Activated naive CD4-positive, alpha-beta T cell treated with anti-CD3 and anti-CD28 coated beads for 36 hours (primary cell): Measurements from ENCODE around the gene RNF40. TPM values are rescaled to one million over a fixed set of nuclear protein-coding genes. Genes with fewer than 3 reads are reported as not detected.
A peak's percentile ranks its signal among the peaks of the same experiment; 100 is the strongest.

Experiments
- CTCF ChIA-PET: fragments of 350-600 bp; sonication (Branson Sonifier 250); formaldehyde crosslinking; loops from one replicate; lab custom pipeline; 2021; ENCODE audit warnings: antibody characterized with exemption; lab: Charles Lee
- DNase-seq: peaks from one replicate; pipeline ENCODE4 v3.0.0-alpha.2; 2020
- H3K27ac Mint-ChIP-seq: one replicate; pipeline ENCODE4 v1.8.0; 2021; ENCODE audit warnings: mild to moderate bottlenecking, mixed read lengths
- H3K27me3 Mint-ChIP-seq: one replicate; pipeline ENCODE4 v1.8.0; 2021; ENCODE audit warnings: low read depth, mixed read lengths
- H3K36me3 Mint-ChIP-seq: one replicate; pipeline ENCODE4 v1.8.0; 2021; ENCODE audit warnings: low read depth, mixed read lengths
- H3K4me1 Mint-ChIP-seq: one replicate; pipeline ENCODE4 v1.8.0; 2021; ENCODE audit warnings: low read depth, mixed read lengths
- H3K4me3 Mint-ChIP-seq: one replicate; pipeline ENCODE4 v1.8.0; 2021; ENCODE audit warnings: mild to moderate bottlenecking, moderate library complexity, mixed read lengths
- H3K9me3 Mint-ChIP-seq: one replicate; pipeline ENCODE4 v1.8.0; 2021; ENCODE audit warnings: mixed read lengths
- intact Hi-C: fragments of 100-400 bp; cut with micrococcal nuclease; formaldehyde crosslinking; loops from one replicate; pipeline ENCODE4 v1.15.1; 2023
- total RNA-seq, 2 experiments: library from RNA; stranded (reverse); gene quantifications; one replicate each; pipeline ENCODE4 v1.2.3, GENCODE V29; 2021

The RNF40 gene
- total RNA-seq, 2 experiments from 2014 or later, result 51.1 to 61.0 TPM

- CTCF ChIA-PET, result interaction anchor here (0.7 to 1.4 kb wide), 2 partner anchors 10 to 78 kb away, joined by 3 read pairs; no protein-coding TSS in a partner anchor
- H3K27ac Mint-ChIP-seq, result no peak overlapping the region
- intact Hi-C loops, result no loop called here
- no peaks in the 10 kb centered on the region for H3K9me3 Mint-ChIP-seq
- H3K27me3 Mint-ChIP-seq, result no peaks in the 10 kb centered on the region
- H3K36me3 Mint-ChIP-seq, result peaks cover 53% of the 10 kb centered on the region
- peaks cover 2% of the 10 kb centered on the region for H3K4me1 Mint-ChIP-seq
- H3K4me3 Mint-ChIP-seq, result no peak overlapping the region
- no peak for DNase-seq
Observed at GRCh38 chr16:30728321-30728720, 33.8 kb upstream of the RNF40 start.

GRCh38 chr16:30728899-30729672 lies 33.0 kb upstream of the RNF40 start:
- CTCF ChIA-PET, result no interaction called here
- Mint-ChIP-seq H3K27ac (no peak overlapping the region), H3K4me3 (no peak overlapping the region), H3K36me3 (peaks cover 53% of the 10 kb centered on the region), H3K9me3 (no peaks in the 10 kb centered on the region), H3K4me1 (peaks cover 2% of the 10 kb centered on the region), H3K27me3 (no peaks in the 10 kb centered on the region)
- intact Hi-C loops, result no loop called here
- no peak for DNase-seq

GRCh38 chr16:30731411-30731810 lies 30.7 kb upstream of the RNF40 start:
- H3K36me3 Mint-ChIP-seq, result peaks cover 54% of the 10 kb centered on the region
- CTCF ChIA-PET, result no interaction called here
- H3K4me1 Mint-ChIP-seq, result peaks cover 2% of the 10 kb centered on the region
- peak overlapping the region; percentile 41 for H3K27ac Mint-ChIP-seq
- intact Hi-C loops, result no loop called here
- DNase-seq, result no peak
- H3K9me3 Mint-ChIP-seq, result no peaks in the 10 kb centered on the region
- H3K27me3 Mint-ChIP-seq, result no peaks in the 10 kb centered on the region
- no peak overlapping the region for H3K4me3 Mint-ChIP-seq

- Mint-ChIP-seq H3K4me3 (no peak overlapping the region), H3K27ac (no peak overlapping the region), H3K27me3 (no peaks in the 10 kb centered on the region), H3K4me1 (peaks cover 10% of the 10 kb centered on the region), H3K9me3 (no peaks in the 10 kb centered on the region), H3K36me3 (peaks cover 55% of the 10 kb centered on the region)
- intact Hi-C loops, result no loop called here
- no peak for DNase-seq
- CTCF ChIA-PET, result no interaction called here
Observed at GRCh38 chr16:30736995-30737793, 24.9 kb upstream of the RNF40 start.

- H3K4me3 Mint-ChIP-seq, result no peak overlapping the region
- H3K36me3 Mint-ChIP-seq, result peaks cover 51% of the 10 kb centered on the region
- no peak for DNase-seq
- peaks cover 10% of the 10 kb centered on the region for H3K4me1 Mint-ChIP-seq
- CTCF ChIA-PET, result interaction anchor here (0.6 kb wide), 1 partner anchor 10 kb away, joined by 3 read pairs; no protein-coding TSS in a partner anchor
- intact Hi-C loops, result no loop called here
- no peak overlapping the region for H3K27ac Mint-ChIP-seq
- no peaks in the 10 kb centered on the region for H3K9me3 Mint-ChIP-seq
- H3K27me3 Mint-ChIP-seq, result no peaks in the 10 kb centered on the region
Observed at GRCh38 chr16:30737794-30738648, 24.1 kb upstream of the RNF40 start.

- DNase-seq, result no peak
- H3K4me3 Mint-ChIP-seq, result no peak overlapping the region
- peaks cover 46% of the 10 kb centered on the region for H3K36me3 Mint-ChIP-seq
- CTCF ChIA-PET, result no interaction called here
- H3K27ac Mint-ChIP-seq, result no peak overlapping the region
- intact Hi-C loops, result no loop called here
- peaks cover 10% of the 10 kb centered on the region for H3K4me1 Mint-ChIP-seq
- no peaks in the 10 kb centered on the region for H3K9me3 Mint-ChIP-seq
- H3K27me3 Mint-ChIP-seq, result no peaks in the 10 kb centered on the region
Observed at GRCh38 chr16:30738984-30739951, 22.9 kb upstream of the RNF40 start.

- DNase-seq, result no peak
- peaks cover 44% of the 10 kb centered on the region for H3K36me3 Mint-ChIP-seq
- intact Hi-C loops, result no loop called here
- peaks cover 10% of the 10 kb centered on the region for H3K4me1 Mint-ChIP-seq
- no peak overlapping the region for H3K4me3 Mint-ChIP-seq
- no peaks in the 10 kb centered on the region for H3K9me3 Mint-ChIP-seq
- CTCF ChIA-PET, result interaction anchor here (0.6 kb wide), 1 partner anchor 95 kb away, joined by 3 read pairs; no protein-coding TSS in a partner anchor
- peak overlapping the region; percentile 67 for H3K27ac Mint-ChIP-seq
- no peaks in the 10 kb centered on the region for H3K27me3 Mint-ChIP-seq
Observed at GRCh38 chr16:30740364-30741251, 21.5 kb upstream of the RNF40 start.

- peaks cover 10% of the 10 kb centered on the region for H3K4me1 Mint-ChIP-seq
- no peak for DNase-seq
- no peak overlapping the region for H3K27ac Mint-ChIP-seq
- intact Hi-C loops, result no loop called here
- H3K9me3 Mint-ChIP-seq, result no peaks in the 10 kb centered on the region
- H3K4me3 Mint-ChIP-seq, result no peak overlapping the region
- CTCF ChIA-PET, result interaction anchor here (0.6 kb wide), 1 partner anchor 95 kb away, joined by 3 read pairs; no protein-coding TSS in a partner anchor
- H3K27me3 Mint-ChIP-seq, result no peaks in the 10 kb centered on the region
- peaks cover 36% of the 10 kb centered on the region for H3K36me3 Mint-ChIP-seq
Observed at GRCh38 chr16:30741461-30741914, 20.6 kb upstream of the RNF40 start.

- peaks cover 22% of the 10 kb centered on the region for H3K4me1 Mint-ChIP-seq
- H3K27ac Mint-ChIP-seq, result no peak overlapping the region
- no peak for DNase-seq
- CTCF ChIA-PET, result no interaction called here
- peaks cover 27% of the 10 kb centered on the region for H3K36me3 Mint-ChIP-seq
- no peaks in the 10 kb centered on the region for H3K27me3 Mint-ChIP-seq
- intact Hi-C loops, result no loop called here
- no peaks in the 10 kb centered on the region for H3K9me3 Mint-ChIP-seq
- no peak overlapping the region for H3K4me3 Mint-ChIP-seq
Observed at GRCh38 chr16:30743716-30744115, 18.4 kb upstream of the RNF40 start.

- Mint-ChIP-seq H3K36me3 (peaks cover 24% of the 10 kb centered on the region), H3K9me3 (no peaks in the 10 kb centered on the region), H3K27me3 (no peaks in the 10 kb centered on the region), H3K4me3 (no peak overlapping the region), H3K4me1 (peaks cover 23% of the 10 kb centered on the region), H3K27ac (no peak overlapping the region)
- intact Hi-C loops, result no loop called here
- DNase-seq, result no peak
- CTCF ChIA-PET, result no interaction called here
Observed at GRCh38 chr16:30744183-30744582, 17.9 kb upstream of the RNF40 start.
